Parathyroid adenoma (tissue), 2 donors: ENCODE data around the gene WNT3.

ENCODE experiments used
- H2AFZ ChIP-seq: fragments of 300-600 bp; sonication (generic); one replicate; pipeline ENCODE4 v1.7.0; 2017; ENCODE audit warnings: antibody characterized with exemption, mild to moderate bottlenecking
- H3K27ac ChIP-seq: fragments of 300-600 bp; sonication (generic); one replicate; pipeline ENCODE4 v1.7.0; 2017
- H3K27me3 ChIP-seq: fragments of 300-600 bp; sonication (generic); one replicate; pipeline ENCODE4 v1.7.0; 2017; ENCODE audit warnings: low read length; ENCODE audit not compliant: control insufficient read depth, insufficient read depth
- H3K36me3 ChIP-seq: fragments of 300-600 bp; sonication (generic); one replicate; pipeline ENCODE4 v1.7.0; 2017; ENCODE audit warnings: low read length; ENCODE audit not compliant: control insufficient read depth, insufficient read depth
- H3K4me1 ChIP-seq: fragments of 300-600 bp; sonication (generic); one replicate; pipeline ENCODE4 v1.7.0; 2017; ENCODE audit warnings: control low read depth
- H3K4me2 ChIP-seq: fragments of 300-600 bp; sonication (generic); one replicate; pipeline ENCODE4 v1.7.0; 2017; ENCODE audit warnings: low read length
- H3K4me3 ChIP-seq: fragments of 300-600 bp; sonication (generic); one replicate; pipeline ENCODE4 v1.7.0; 2017; ENCODE audit warnings: low read depth, low read length
- H3K79me2 ChIP-seq: fragments of 300-600 bp; sonication (generic); one replicate; pipeline ENCODE4 v1.7.0; 2017; ENCODE audit warnings: control low read depth
- H3K9ac ChIP-seq: fragments of 300-600 bp; sonication (generic); one replicate; pipeline ENCODE4 v1.7.0; 2017; ENCODE audit warnings: mild to moderate bottlenecking
- H3K9me3 ChIP-seq: fragments of 300-600 bp; sonication (generic); one replicate; pipeline ENCODE4 v1.7.0; 2017; ENCODE audit warnings: low read length; ENCODE audit not compliant: control insufficient read depth
- TF ChIP-seq, protein P1 (sequence below): fragments of 300-600 bp; sonication (generic); IDR thresholded peaks from one replicate; pipeline ENCODE4 v1.7.0; 2017; ENCODE audit warnings: antibody characterized with exemption, mild to moderate bottlenecking
- donor health status: primary hyperparathyroidism.

WNT3 gene

DNA sequence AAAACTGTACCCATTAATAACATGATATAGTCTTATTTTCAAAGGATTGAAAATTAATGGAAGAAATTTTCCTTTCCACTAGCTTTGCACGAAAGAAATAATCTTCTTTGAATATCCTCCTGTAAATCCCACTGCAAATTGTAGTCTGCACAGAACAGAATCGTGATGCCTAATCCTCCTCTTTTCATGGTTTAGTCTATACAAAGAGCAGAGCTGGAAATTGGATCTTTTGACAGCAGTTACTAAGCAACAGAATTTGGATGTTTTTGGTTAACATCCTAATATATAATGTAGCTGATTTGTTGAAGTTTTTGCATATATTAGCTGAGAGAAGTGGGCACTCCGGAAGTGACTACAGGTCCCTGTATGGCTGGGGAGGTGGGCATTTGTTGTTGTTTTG is 98.6 kb downstream of the WNT3 start:
- H3K9me3 ChIP-seq = no peaks in the 10 kb centered on the region
- H3K4me1 ChIP-seq = peaks cover 16% of the 10 kb centered on the region
- H3K27me3 ChIP-seq = no peaks in the 10 kb centered on the region
- peak overlapping the region; percentile 36 for H3K4me3 ChIP-seq
- no peak overlapping the region for H3K27ac ChIP-seq
- H3K9ac ChIP-seq = no peak overlapping the region
- TF ChIP-seq, protein P1, sequence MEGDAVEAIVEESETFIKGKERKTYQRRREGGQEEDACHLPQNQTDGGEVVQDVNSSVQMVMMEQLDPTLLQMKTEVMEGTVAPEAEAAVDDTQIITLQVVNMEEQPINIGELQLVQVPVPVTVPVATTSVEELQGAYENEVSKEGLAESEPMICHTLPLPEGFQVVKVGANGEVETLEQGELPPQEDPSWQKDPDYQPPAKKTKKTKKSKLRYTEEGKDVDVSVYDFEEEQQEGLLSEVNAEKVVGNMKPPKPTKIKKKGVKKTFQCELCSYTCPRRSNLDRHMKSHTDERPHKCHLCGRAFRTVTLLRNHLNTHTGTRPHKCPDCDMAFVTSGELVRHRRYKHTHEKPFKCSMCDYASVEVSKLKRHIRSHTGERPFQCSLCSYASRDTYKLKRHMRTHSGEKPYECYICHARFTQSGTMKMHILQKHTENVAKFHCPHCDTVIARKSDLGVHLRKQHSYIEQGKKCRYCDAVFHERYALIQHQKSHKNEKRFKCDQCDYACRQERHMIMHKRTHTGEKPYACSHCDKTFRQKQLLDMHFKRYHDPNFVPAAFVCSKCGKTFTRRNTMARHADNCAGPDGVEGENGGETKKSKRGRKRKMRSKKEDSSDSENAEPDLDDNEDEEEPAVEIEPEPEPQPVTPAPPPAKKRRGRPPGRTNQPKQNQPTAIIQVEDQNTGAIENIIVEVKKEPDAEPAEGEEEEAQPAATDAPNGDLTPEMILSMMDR = no peak
- H3K79me2 ChIP-seq = no peaks in the 10 kb centered on the region
- no peaks in the 10 kb centered on the region for H3K36me3 ChIP-seq
- H2AFZ ChIP-seq = no peak overlapping the region
- peak overlapping the region; percentile 41 for H3K4me2 ChIP-seq

DNA sequence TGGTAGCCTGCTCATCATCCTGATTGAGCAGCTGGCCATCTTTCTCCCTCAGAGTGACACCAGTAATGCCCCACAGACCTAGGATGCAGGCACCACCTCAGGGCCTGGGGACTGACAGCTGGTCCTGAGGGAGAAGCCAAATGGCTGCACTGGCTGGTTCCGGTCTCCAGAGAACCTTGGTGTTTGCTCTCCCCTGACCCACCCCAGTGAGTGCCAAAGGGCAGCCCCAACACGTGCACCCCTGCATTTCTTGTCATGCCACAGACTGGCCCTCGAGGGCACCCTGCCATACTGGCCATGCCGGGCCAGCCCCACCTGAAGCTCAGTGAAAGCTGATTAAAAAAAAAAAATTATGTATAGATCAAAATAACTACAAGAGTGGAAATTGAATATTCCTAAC is 100.5 kb downstream of the WNT3 start:
- H3K79me2 ChIP-seq = no peaks in the 10 kb centered on the region
- H3K9ac ChIP-seq = no peak overlapping the region
- no peak overlapping the region for H2AFZ ChIP-seq
- no peak overlapping the region for H3K27ac ChIP-seq
- peaks cover 15% of the 10 kb centered on the region for H3K4me1 ChIP-seq
- no peak overlapping the region for H3K4me2 ChIP-seq
- TF ChIP-seq, protein P1 = no peak
- H3K9me3 ChIP-seq = no peaks in the 10 kb centered on the region
- no peaks in the 10 kb centered on the region for H3K36me3 ChIP-seq
- no peak overlapping the region for H3K4me3 ChIP-seq
- H3K27me3 ChIP-seq = no peaks in the 10 kb centered on the region
